Type B pancreatic cell (in vitro differentiated cells): ENCODE measurements around the gene SPATC1L. TPM values are rescaled to one million over a fixed set of nuclear protein-coding genes. Genes with fewer than 3 reads are reported as not detected.

ENCODE experiments used
- DNase-seq: peaks from one replicate; pipeline ENCODE4 v3.0.0; 2021; ENCODE audit warnings: mixed read lengths; ENCODE audit not compliant: unreplicated experiment; ENCODE audit errors: extremely low spot score
- H3K27ac Mint-ChIP-seq: 2 replicates; pipeline ENCODE4 v1.8.0; 2021; ENCODE audit warnings: mild to moderate bottlenecking, mixed read lengths
- H3K27me3 Mint-ChIP-seq: 2 replicates; pipeline ENCODE4 v1.8.0; 2021; ENCODE audit warnings: mixed read lengths
- H3K36me3 Mint-ChIP-seq: 2 replicates; pipeline ENCODE4 v1.8.0; 2021; ENCODE audit warnings: mixed read lengths
- H3K4me1 Mint-ChIP-seq: one replicate; pipeline ENCODE4 v1.8.0; 2021; ENCODE audit warnings: mixed read lengths; ENCODE audit not compliant: unreplicated experiment
- H3K4me3 Mint-ChIP-seq: 2 replicates; pipeline ENCODE4 v1.8.0; 2021; ENCODE audit warnings: mild to moderate bottlenecking, mixed read lengths
- H3K9me3 Mint-ChIP-seq: 2 replicates; pipeline ENCODE4 v1.8.0; 2021; ENCODE audit warnings: mixed read lengths
- total RNA-seq: library from RNA; stranded (reverse); gene quantifications from 2 replicates; pipeline ENCODE4 v1.2.1, GENCODE V29; 2021; ENCODE audit warnings: low replicate concordance
- TF ChIP-seq, protein P1 (sequence below): fragments of 200-600 bp; sonication (generic); conservative IDR thresholded peaks from 2 replicates; pipeline ENCODE4 v1.5.0; 2021; ENCODE audit warnings: antibody characterized with exemption, mild to moderate bottlenecking

SPATC1L gene
- total RNA-seq, 1 donor from 2014 or later: 24.7 TPM

GRCh38 chr21:46160657-46160906, 23.7 kb downstream of the SPATC1L start:
- Mint-ChIP-seq H3K4me3 (no peak overlapping the region), H3K27ac (no peak overlapping the region), H3K9me3 (no peaks in the 10 kb centered on the region), H3K36me3 (peaks cover 13% of the 10 kb centered on the region), H3K27me3 (no peaks in the 10 kb centered on the region), H3K4me1 (no peaks in the 10 kb centered on the region)
- DNase-seq: no peak
- TF ChIP-seq, protein P1, sequence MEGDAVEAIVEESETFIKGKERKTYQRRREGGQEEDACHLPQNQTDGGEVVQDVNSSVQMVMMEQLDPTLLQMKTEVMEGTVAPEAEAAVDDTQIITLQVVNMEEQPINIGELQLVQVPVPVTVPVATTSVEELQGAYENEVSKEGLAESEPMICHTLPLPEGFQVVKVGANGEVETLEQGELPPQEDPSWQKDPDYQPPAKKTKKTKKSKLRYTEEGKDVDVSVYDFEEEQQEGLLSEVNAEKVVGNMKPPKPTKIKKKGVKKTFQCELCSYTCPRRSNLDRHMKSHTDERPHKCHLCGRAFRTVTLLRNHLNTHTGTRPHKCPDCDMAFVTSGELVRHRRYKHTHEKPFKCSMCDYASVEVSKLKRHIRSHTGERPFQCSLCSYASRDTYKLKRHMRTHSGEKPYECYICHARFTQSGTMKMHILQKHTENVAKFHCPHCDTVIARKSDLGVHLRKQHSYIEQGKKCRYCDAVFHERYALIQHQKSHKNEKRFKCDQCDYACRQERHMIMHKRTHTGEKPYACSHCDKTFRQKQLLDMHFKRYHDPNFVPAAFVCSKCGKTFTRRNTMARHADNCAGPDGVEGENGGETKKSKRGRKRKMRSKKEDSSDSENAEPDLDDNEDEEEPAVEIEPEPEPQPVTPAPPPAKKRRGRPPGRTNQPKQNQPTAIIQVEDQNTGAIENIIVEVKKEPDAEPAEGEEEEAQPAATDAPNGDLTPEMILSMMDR: no peak

DNA sequence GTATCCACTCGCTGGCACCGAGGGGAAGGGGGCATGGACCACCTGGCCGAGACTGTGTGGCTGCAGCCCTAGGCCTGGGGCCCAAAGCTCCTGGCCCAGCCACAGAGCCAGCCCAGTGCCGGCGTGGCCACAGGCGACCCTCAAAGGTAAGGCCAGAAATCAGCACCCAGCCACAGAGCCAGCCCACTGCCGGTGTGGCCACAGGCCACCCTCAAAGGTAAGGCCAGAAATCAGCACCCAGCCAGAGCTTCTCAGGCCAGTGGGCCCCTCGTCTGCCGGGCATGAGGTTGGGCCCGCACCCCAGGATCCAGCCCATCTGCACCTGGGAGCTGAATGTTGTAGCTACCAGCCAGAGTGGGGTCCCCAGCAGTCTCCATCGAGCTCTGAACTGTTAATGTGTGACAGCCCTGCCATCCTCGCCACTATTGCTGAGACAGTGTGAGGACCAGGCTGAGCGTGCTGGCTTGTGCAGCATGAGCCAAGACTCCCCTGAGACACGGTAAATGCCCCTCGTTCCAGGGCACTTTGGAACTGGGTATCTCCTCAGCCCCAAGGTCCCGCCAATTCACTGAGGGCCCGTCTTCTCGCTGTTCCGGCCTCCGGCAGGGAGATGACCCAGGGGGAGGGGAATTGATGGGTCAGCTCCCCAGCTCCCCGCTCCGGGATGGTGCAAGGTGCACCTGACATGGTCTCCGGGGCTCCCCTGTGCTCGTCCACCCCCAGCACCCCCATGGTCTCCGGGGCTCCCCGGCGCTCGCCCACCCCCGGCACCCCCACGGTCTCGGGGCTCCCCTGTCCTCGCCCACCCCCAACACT, 24.2 kb downstream of the SPATC1L start:
- no peaks in the 10 kb centered on the region for H3K4me1 Mint-ChIP-seq
- H3K27ac Mint-ChIP-seq: no peak overlapping the region
- H3K9me3 Mint-ChIP-seq: no peaks in the 10 kb centered on the region
- TF ChIP-seq, protein P1: no peak
- no peak overlapping the region for H3K4me3 Mint-ChIP-seq
- DNase-seq: no peak
- peaks cover 13% of the 10 kb centered on the region for H3K36me3 Mint-ChIP-seq
- H3K27me3 Mint-ChIP-seq: no peaks in the 10 kb centered on the region

- TF ChIP-seq, protein P1: no peak
- H3K36me3 Mint-ChIP-seq: peaks cover 10% of the 10 kb centered on the region
- no peaks in the 10 kb centered on the region for H3K4me1 Mint-ChIP-seq
- no peaks in the 10 kb centered on the region for H3K27me3 Mint-ChIP-seq
- H3K9me3 Mint-ChIP-seq: no peaks in the 10 kb centered on the region
- DNase-seq: no peak
- no peak overlapping the region for H3K4me3 Mint-ChIP-seq
- H3K27ac Mint-ChIP-seq: no peak overlapping the region
Measured at GRCh38 chr21:46159390-46159789, 24.9 kb downstream of the SPATC1L start.

DNA sequence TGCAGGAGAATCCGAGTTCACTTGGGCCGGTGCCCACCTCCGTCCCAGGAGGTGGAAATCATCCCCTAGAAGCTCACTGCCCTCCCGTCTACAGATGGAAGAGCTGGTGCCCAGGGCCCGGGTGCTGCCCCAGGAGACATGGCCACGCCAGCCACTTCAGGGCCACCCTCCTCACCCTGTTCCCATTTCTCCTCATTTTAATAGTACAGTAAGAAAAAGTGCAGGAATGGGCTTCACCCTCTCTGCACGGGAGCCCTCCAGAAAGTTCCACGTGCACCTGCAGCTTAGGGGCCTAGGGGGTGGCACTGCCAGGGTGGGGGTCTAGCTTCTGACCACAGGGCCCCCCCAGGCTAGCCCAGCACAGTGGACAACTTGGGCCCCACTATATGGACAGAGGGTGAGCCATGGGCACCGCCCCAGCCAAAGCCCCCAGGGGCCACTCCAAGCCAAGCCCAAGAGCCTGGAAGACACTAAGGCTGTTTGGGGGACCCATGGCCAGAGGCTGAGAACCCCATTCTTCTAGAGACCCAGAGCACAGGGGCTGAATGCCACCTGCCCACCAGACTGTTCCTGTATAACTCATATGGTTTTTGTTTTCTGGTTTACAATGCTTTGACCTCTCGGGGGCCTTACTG, 25.5 kb downstream of the SPATC1L start:
- TF ChIP-seq, protein P1: no peak
- H3K4me1 Mint-ChIP-seq: no peaks in the 10 kb centered on the region
- no peaks in the 10 kb centered on the region for H3K9me3 Mint-ChIP-seq
- no peaks in the 10 kb centered on the region for H3K27me3 Mint-ChIP-seq
- no peak overlapping the region for H3K27ac Mint-ChIP-seq
- H3K36me3 Mint-ChIP-seq: peaks cover 10% of the 10 kb centered on the region
- no peak overlapping the region for H3K4me3 Mint-ChIP-seq
- DNase-seq: no peak

DNA sequence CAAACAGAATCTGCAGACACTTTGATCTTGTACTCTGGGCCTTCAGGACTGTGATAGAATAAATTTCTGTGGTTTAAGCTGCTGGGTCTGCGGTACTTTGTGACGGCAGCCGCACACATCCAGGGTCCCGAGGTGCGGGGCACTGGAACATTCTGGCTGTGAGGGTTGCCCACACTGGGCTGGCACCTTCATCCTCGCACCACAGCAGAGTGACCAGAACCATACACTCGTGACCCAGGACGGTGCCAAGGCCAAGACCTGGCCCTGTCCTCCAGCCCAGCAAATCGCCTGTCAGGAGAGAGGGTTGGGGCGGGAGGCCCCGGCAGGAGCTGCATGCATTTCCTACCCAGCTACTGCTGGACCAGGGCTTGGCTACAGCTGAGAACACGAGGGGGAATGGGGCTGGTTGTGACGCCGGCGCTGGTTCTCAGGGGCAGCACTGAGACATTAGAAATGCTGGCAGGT, 26.2 kb downstream of the SPATC1L start:
- H3K36me3 Mint-ChIP-seq: peaks cover 3% of the 10 kb centered on the region
- no peaks in the 10 kb centered on the region for H3K27me3 Mint-ChIP-seq
- no peak for DNase-seq
- TF ChIP-seq, protein P1: no peak
- no peaks in the 10 kb centered on the region for H3K4me1 Mint-ChIP-seq
- no peak overlapping the region for H3K4me3 Mint-ChIP-seq
- no peak overlapping the region for H3K27ac Mint-ChIP-seq
- no peaks in the 10 kb centered on the region for H3K9me3 Mint-ChIP-seq
